Stimulated activated CD4-positive, alpha-beta T cell treated with anti-CD3 and anti-CD28 coated beads, Interleukin-15, amount 100 ng/mL, for 24 hours (primary cell): Measurements from ENCODE around the gene CARM1.
"Not testable (repeated sequence)": the region's sequence is repeated elsewhere in the genome, so short reads cannot be mapped to it uniquely, and the experiment has no call there.

Experiments used
- DNase-seq: peaks from one replicate; pipeline ENCODE4 v3.0.0-alpha.2; 2020

The CARM1 gene

GRCh38 chr19:10848230-10848856, 23.0 kb upstream of the CARM1 start, which contains the start of gene C19orf38:
TSS of gene C19orf38 (plus strand) at chr19:10848415. CDS start at chr19:10848509, 94 bp downstream.
- DNase-seq = no peak

DNA sequence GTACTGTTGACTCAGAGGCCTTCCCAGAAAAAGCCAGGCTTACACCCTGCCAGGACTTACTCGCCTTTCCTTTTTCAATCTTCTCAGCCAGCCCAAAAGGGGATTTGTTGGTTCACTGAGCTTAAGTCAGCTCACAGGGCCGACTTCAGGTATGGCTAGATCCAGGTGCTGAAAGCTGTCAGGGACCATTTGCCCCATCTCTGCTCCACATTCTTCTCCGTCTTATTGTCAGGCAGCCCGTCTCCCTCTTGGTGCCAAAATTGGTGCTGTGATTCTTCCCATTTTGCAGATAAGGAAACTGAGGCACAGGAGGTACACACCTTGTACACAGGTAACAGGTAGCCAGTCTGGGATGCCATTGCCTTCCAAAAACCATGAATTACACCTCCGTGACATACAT, 20.7 kb upstream of the CARM1 start:
- DNase-seq = no peak

GRCh38 chr19:10852098-10852800, 19.1 kb upstream of the CARM1 start:
- no peak for DNase-seq

GRCh38 chr19:10852941-10853340, 18.4 kb upstream of the CARM1 start:
- no peak for DNase-seq

GRCh38 chr19:10854350-10855089, 16.8 kb upstream of the CARM1 start:
- DNase-seq = no peak

DNA sequence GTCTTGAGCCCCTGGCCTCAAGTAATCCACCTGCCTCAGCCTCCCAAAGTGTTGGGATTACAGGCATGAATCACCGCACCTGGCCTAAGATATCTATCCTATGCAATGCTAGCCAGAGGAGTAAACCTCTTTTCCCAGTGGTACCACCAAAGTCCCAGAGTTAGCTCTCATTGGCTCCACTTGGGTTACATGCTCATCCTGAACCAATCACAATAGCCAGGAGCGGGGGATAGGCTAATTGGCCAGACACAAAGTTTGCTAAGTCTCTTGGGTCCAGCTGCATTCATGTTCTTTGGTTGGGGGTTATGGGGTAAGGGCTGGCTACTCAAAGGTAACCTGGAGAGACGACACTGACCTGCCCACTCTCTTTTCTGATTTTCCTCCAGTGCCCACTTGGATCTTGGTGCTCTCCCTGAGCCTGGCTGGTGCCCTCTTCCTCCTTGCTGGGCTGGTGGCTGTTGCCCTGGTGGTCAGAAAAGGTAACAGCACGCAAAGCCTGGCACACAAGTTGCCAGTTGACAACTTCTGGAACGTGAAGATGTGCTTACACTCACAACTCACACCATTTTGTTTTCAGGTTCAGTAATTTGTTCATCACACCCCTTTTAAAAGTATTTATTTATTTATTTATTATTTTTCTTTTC, 15.4 kb upstream of the CARM1 start:
- DNase-seq = peak; percentile 46

GRCh38 chr19:10856899-10857298, 14.5 kb upstream of the CARM1 start:
- DNase-seq = not testable (repeated sequence)

DNA sequence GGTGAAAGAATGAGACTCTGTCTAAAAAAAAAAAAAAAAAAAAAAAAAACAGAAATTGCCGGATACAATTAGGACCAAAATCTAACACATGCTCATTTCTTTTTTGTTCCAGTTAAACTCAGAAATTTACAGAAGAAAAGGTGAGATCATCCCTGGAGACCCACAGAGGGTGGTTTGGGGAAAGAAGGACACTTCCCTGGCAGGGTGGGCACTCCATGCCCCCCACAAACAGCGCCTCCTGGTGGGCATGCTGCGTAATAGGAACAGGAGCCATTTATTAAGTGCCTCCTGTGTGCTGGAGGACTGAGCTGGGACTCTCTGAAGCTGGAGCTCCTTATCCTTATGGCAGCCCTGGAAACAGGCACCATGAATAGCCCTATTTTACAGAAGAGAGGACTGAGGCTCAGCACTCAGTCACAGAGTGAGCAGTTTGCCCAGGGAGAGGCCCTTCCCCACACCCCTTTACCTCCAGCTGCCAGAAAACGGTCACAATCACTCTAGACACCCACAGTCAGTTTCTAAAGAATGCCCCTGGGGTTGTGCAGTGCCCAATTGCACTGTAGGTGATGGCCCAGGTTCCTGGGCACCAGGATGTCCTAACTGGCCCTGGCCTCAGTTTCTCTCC, 13.0 kb upstream of the CARM1 start:
- DNase-seq = peak; percentile 40

DNA sequence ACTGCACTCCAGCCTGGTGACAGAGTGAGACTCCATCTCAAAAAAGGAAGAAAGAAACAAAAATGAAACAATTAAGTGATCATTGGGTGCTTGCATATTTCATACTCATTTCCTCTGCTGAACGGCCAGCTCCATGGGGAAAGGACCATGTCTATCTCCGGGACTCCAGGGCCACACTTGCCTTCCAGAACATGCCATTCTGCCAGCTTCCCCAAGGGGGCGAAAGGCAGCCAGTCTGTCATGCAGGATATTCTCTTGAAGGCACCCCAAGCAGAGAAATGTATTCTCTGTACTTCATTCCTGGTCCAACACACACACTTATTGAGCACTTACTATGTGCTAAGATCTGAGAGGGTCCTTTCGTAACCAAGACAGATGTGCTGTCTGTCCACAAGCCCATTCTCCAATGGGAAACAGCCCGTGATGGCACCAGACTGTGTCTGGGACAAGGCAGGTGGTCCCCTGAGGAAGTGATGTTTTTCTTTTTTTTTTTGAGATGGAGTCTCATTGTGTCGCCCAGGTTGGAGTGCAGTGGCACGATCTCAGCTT, 10.2 kb upstream of the CARM1 start:
- peak; percentile 56 for DNase-seq

DNA sequence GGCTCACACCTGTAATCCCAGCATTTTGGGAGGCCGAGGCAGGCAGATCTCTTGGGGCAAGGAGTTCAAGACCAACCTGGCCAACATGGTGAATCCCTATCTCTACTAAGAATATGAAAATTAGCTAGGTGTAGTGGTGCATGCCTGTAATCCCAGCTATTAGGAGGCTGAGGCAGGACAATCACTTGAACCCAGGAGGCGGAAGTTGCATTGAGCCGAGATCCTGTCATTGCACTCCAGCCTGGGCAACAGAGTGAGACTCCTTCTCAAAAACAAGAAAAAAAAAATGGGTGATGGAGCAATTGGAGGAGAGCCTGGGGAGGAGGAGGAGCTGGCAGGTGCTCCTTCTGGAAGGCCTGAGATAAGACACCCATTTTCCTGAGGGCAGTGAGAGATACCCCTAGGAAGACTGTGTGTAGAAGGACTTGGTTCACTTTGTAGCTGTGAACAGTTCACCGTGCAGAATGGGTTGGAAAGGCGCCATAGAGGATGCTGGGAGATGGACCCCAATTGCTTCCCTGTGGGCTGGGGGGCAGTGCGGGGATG, 8.7 kb upstream of the CARM1 start:
- no peak for DNase-seq

DNA sequence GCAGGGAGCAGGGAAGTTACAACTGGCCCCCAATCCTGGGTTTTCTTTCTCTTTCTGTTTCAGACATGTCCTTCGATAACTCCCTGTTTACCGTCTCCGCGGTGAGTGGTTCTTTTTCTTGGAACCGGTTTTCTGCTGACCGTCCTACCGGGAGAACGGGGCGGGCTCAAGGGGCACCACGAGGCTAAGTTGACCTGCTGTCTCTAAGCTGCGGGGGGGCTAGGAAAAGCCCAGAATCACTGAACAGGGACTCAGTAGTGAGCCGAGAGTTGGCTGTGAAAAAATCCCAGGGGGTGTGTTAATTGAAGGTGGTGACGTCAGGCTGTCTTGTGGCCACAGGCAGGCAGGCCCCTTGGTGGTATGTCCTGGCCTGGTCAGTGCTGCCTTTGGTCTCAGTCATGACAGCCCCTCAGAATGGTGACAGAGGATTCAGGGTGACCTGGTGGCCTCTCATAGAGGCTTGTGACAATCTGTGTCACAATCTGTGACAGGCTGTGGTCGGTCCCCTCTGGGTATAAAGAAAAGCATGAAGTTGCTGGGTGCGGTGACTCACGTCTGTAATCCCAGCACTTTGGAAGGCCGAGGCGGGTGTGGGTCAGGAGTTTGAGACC, 8.1 kb upstream of the CARM1 start:
- DNase-seq = no peak

- peak; percentile 90 for DNase-seq
Measured at GRCh38 chr19:10864538-10864899, 6.8 kb upstream of the CARM1 start.

GRCh38 chr19:10866495-10866894, 4.9 kb upstream of the CARM1 start:
- no peak for DNase-seq

- no peak for DNase-seq
Measured at GRCh38 chr19:10868872-10869547, 2.3 kb upstream of the CARM1 start.

DNA sequence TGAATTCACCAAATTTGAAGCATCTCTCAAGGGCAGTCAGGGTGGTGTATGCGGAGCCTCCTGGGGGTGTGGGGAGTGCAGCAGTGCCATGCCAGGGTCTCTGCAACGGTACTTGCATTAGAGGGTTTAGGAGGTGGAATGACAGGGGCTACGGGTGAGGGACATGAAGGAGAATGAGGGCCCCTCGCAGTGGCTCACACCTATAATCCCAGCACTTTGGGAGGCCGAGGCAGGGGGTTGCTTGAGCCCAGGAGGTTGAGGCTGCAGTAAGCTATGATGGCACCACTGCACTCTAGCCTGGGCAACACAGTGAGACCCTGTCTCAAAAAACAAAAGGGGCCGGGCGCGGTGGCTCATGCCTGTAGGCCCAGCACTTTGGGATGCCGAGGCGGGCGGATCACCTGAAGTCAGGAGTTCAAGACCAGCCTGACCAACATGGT, 1.5 kb upstream of the CARM1 start:
- DNase-seq = not testable (repeated sequence)

DNA sequence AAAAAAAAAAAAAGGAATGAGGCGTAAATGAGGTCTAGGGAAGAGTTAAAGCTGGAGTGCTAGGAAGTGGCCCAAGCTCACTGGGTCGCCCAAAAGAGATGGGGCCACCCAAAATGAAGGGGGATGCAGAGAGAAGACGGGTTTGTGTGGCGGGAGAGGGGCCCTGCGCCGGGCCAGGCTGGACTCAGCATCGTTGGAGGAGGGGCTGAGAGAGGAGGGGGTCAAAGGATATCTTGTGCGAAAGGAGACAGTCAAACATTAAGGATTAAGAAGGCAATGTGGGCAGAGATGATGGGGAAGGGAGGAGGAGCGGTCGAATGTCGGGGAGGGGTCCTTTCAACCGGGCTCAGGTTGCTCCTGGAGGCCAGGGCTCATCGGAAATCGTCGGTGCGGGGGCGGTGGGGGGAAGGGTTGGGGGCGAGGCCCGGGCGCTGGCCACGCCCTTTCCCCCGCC, 825 bp upstream of the CARM1 start:
- no peak for DNase-seq

DNA sequence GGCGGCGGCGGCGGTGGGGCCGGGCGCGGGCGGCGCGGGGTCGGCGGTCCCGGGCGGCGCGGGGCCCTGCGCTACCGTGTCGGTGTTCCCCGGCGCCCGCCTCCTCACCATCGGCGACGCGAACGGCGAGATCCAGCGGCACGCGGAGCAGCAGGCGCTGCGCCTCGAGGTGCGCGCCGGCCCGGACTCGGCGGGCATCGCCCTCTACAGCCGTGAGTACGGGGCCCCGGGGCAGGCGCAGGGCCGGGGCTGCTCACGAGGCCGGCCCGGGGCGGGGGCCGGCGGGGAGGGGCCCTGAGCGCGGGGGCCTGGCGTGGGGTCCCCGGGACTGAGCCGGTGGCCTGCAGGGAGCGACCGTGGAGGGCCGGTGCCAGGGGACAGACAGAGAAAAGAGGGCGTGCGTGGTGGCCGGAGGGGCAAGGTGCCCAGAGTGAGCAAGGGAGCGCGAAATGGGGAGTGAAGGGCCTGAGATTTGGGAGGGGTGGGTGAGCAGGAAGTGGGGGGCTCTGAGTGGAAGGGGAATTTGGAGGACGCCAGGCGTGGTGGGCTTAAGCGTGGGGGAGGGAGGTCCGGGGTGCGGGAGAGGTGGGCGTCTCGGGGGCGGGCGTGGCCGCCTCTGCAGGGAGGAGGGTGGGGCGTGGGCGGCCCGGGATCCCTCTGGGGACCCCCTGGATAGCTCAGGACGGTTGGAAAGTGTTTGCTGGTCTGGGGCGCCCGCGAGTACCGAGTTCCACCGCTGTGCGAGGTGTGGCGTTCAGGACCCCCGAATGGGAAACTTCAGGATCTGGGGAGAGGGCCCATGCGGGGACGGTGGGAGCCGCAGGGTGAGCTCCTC, 575 bp downstream of the CARM1 start:
- DNase-seq = peak; percentile 48

DNA sequence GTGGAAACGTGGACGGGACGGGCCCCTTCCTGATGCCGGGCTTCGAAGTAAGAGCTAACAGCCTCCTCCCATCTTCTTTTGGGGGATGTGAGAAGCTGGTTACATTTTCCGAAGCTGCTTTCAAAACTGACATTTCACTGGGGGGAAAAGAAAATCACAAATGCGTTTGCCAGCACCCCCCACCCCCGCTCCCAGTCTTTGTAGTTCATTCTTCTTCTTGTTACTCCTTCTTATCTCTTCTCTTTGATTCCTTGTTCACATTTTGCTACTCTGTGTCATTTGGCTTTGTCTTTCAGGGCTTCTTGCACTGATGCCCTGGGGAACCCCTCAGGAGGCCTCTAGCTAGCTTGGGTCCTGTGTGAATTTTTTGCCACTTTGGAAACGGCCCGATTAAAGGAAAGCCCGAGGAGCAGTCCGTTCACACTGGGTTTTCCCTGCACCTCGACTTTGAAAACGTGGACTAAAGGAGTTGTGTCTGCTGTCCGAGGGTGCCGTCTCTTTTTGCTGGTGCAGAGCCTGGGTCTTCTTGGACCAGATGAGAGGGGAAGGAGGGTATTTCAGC, 1.3 kb downstream of the CARM1 start:
- DNase-seq = peak; percentile 59

DNA sequence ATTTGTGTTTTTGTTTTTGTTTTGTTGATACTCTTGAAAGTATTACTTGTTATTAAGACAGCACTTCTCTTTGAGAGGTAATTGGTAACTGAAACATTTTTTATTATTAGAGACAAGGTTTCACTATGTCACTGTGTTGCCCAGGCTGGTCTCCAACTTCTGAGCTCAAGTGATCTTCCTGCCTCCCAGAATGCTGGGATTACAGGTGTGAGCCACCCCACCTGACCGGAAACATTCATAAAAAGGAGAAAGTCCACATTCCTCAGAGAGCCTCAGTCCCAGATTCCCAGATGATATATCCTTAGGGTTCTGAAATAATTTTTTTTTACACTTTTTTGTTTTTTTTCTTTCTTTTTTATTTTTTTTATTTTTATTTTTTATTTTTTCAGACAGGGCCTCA, 2.7 kb downstream of the CARM1 start:
- no peak for DNase-seq
